D721Med (cell line): ENCODE data around the gene UNC79.
"Not testable (repeated sequence)": the region's sequence is repeated elsewhere in the genome, so short reads cannot be mapped to it uniquely, and the experiment has no call there.

ENCODE experiments used
- DNase-seq: peaks from one replicate; pipeline ENCODE4 v3.0.0; 2011; ENCODE audit warnings: low spot score; ENCODE audit not compliant: insufficient read length
- FAIRE-seq: peaks from 2 replicates; lab custom pipeline; 2011; peaks lifted over from hg19 to GRCh38; lab: Jason Lieb, UNC
- CTCF ChIP-seq: IDR thresholded peaks from 2 replicates; pipeline ENCODE4 v1.5.1; 2012; ENCODE audit warnings: mild to moderate bottlenecking, control low read depth; ENCODE audit not compliant: insufficient read depth; ENCODE audit errors: missing control alignments

UNC79 gene

GRCh38 chr14:93522221-93522620 is 91.5 kb downstream of the UNC79 start:
- DNase-seq (no peak), FAIRE-seq (no peak)
- TF ChIP-seq CTCF: no peak

GRCh38 chr14:93525216-93525615 is 94.5 kb downstream of the UNC79 start:
- not testable (repeated sequence) for DNase-seq, FAIRE-seq

- no peak for TF ChIP-seq CTCF
- DNase-seq (no peak), FAIRE-seq (no peak)
Observed at GRCh38 chr14:93525696-93526451, 95.1 kb downstream of the UNC79 start.

- no peak for TF ChIP-seq CTCF
- no peak for DNase-seq
- FAIRE-seq: no peak
Observed at GRCh38 chr14:93527203-93527607, 96.5 kb downstream of the UNC79 start.

- FAIRE-seq: no peak
Observed at GRCh38 chr14:93528884-93529558, 98.3 kb downstream of the UNC79 start.

GRCh38 chr14:93531644-93532043 is 100.9 kb downstream of the UNC79 start:
- FAIRE-seq (no peak), DNase-seq (no peak)
- TF ChIP-seq CTCF: no peak

More at GRCh38 chr14:93528884-93529558, 98.3 kb downstream of the UNC79 start:
- no peak for TF ChIP-seq CTCF
- no peak for DNase-seq

GRCh38 chr14:93532541-93532940 is 101.8 kb downstream of the UNC79 start:
- FAIRE-seq: no peak
- no peak for TF ChIP-seq CTCF

More at GRCh38 chr14:93532541-93532940, 101.8 kb downstream of the UNC79 start:
- no peak for DNase-seq
